GM23338 (cell line): ENCODE results near the gene CCDC149.

Source experiments
- CTCF ChIP-seq, 2 experiments: fragments of 200-600 bp in 1 of 2; sonication (generic) in 1 of 2; conservative IDR thresholded peaks; 2 replicates each; pipeline versions ENCODE4 v1.5.1 to v1.6.1; 2016 to 2017; ENCODE audit warnings: antibody characterized with exemption in 2 of 2, low read depth in 2 of 2, mild to moderate bottlenecking in 2 of 2, moderate library complexity in 1 of 2
- ETS1 ChIP-seq: IDR thresholded peaks from 2 replicates; pipeline ENCODE4 v1.6.1; 2016; ENCODE audit warnings: antibody characterized with exemption
- EZH2 ChIP-seq: fragments of 200-600 bp; sonication (generic); IDR thresholded peaks from one replicate; pipeline ENCODE4 v1.8.0; 2017; ENCODE audit warnings: antibody characterized with exemption, mild to moderate bottlenecking, low read depth; ENCODE audit not compliant: unreplicated experiment
- JUNB ChIP-seq: IDR thresholded peaks from one replicate; pipeline ENCODE4 v1.6.1; 2016; ENCODE audit warnings: antibody characterized with exemption; ENCODE audit not compliant: unreplicated experiment
- ZNF462 ChIP-seq: fragments of 250-450 bp; sonication (Bioruptor Pico); IDR thresholded peaks from 2 replicates; pipeline ENCODE4 v1.5.0; 2020; ENCODE audit warnings: mild to moderate bottlenecking, moderate library complexity

GRCh38 chr4:24807611-24808010 lies 105.2 kb downstream of the CCDC149 start:
- TF ChIP-seq EZH2 = no peak
- TF ChIP-seq CTCF (conservative IDR thresholded peaks at IDR 0.05; ENCODE audit: low read depth in 2 of 2) = no peak
- no peak for TF ChIP-seq JUNB
- no peak for TF ChIP-seq ETS1
- no peak for TF ChIP-seq ZNF462 (CRISPR knock-in tag)
